B cell (primary cell): ENCODE results near the gene HMG20B. TPM values are rescaled to one million over a fixed set of nuclear protein-coding genes. Genes with fewer than 3 reads are reported as not detected.

Experiments used
- ATAC-seq: fragments of 200-7000 bp; cut with Tn5 transposase; one replicate; pipeline ENCODE4 v1.10.0; 2021; ENCODE audit warnings: low read depth, mild to moderate bottlenecking, moderate number of reproducible peaks, moderate library complexity
- CTCF ChIA-PET: fragments of 350-600 bp; sonication (Branson Sonifier 250); formaldehyde crosslinking; loops from one replicate; lab custom pipeline; 2021; ENCODE audit warnings: antibody characterized with exemption, inconsistent platforms; lab: Charles Lee
- POLR2A ChIA-PET: fragments of 350-600 bp; sonication (Branson Sonifier 250); formaldehyde crosslinking; loops from one replicate; lab custom pipeline; 2021; ENCODE audit warnings: antibody characterized with exemption; lab: Charles Lee
- DNase-seq: peaks from one replicate; pipeline ENCODE4 v3.0.0; 2013
- H2AFZ ChIP-seq: 2 replicates; pipeline ENCODE4 v1.6.1; 2012; ENCODE audit warnings: mild to moderate bottlenecking, low read depth, low read length; ENCODE audit not compliant: insufficient read depth, poor library complexity, severe bottlenecking
- H3K27ac ChIP-seq, 2 donors: 1 replicate in 1 of 2; 2 replicates in 1 of 2; pipeline ENCODE4 v1.5.1; 2012 to 2013; ENCODE audit warnings: low read length in 2 of 2, mild to moderate bottlenecking in 2 of 2, moderate library complexity in 1 of 2
- H3K27me3 ChIP-seq, 4 experiments: fragments of 200-600 bp in 1 of 4; sonication (generic) in 1 of 4; replicated peaks in 1 of 4; 1 replicate in 2 of 4; 2 replicates in 2 of 4; pipeline versions ENCODE4 v1.6.1 to v1.7.0; 2013 to 2016; ENCODE audit warnings: low read length in 3 of 4, mild to moderate bottlenecking in 2 of 4, mixed read lengths in 1 of 4, moderate library complexity in 1 of 4; ENCODE audit not compliant: insufficient read depth in 4 of 4, control insufficient read depth in 3 of 4; ENCODE audit errors: control extremely low read depth in 1 of 4
- H3K36me3 ChIP-seq, 2 experiments: replicated peaks in 1 of 2; 1 replicate in 1 of 2; 2 replicates in 1 of 2; pipeline versions ENCODE4 v1.6.1 to v1.7.1; 2013; ENCODE audit warnings: low read length in 1 of 2; ENCODE audit not compliant: insufficient read depth in 2 of 2, control insufficient read depth in 1 of 2; ENCODE audit errors: control extremely low read depth in 1 of 2, extremely low read depth in 1 of 2
- H3K4me1 ChIP-seq, 2 donors: fragments of 200-600 bp in 1 of 2; sonication (generic) in 1 of 2; 1 replicate in 1 of 2; 2 replicates in 1 of 2; pipeline versions ENCODE4 v1.5.1 to v1.6.1; 2013 to 2017; ENCODE audit warnings: low read length in 2 of 2; ENCODE audit not compliant: control insufficient read depth in 2 of 2, insufficient read depth in 2 of 2
- H3K4me2 ChIP-seq: replicated peaks from 2 replicates; pipeline ENCODE3; 2012; ENCODE audit warnings: mild to moderate bottlenecking, low read depth, low read length; ENCODE audit not compliant: poor library complexity, severe bottlenecking
- H3K4me3 ChIP-seq, 5 experiments: fragments of 200-600 bp in 1 of 5; sonication (generic) in 1 of 5; 1 replicate in 3 of 5; 2 replicates in 2 of 5; pipeline versions ENCODE4 v1.5.1 to v1.7.0; 2011 to 2016; ENCODE audit warnings: low read length in 4 of 5, mild to moderate bottlenecking in 4 of 5, low read depth in 2 of 5, control low read depth in 1 of 5, moderate library complexity in 1 of 5; ENCODE audit not compliant: insufficient read depth in 1 of 5; ENCODE audit errors: control extremely low read depth in 1 of 5, extremely low read depth in 1 of 5
- H3K79me2 ChIP-seq: fragments of 200-600 bp; sonication (generic); one replicate; pipeline ENCODE4 v1.6.0; 2016; ENCODE audit warnings: low read length; ENCODE audit not compliant: control insufficient read depth, insufficient read depth
- H3K9ac ChIP-seq: fragments of 200-600 bp; sonication (generic); 2 replicates; pipeline ENCODE4 v1.6.1; 2017; ENCODE audit warnings: mild to moderate bottlenecking, low read length, moderate library complexity
- H3K9me3 ChIP-seq, 3 donors: one replicate each; pipeline versions ENCODE4 v1.6.1 to v1.7.1; 2013; ENCODE audit warnings: low read length in 2 of 3; ENCODE audit not compliant: control insufficient read depth in 2 of 3, insufficient read depth in 1 of 3; ENCODE audit errors: control extremely low read depth in 1 of 3
- H4K20me1 ChIP-seq: 2 replicates; pipeline ENCODE4 v1.6.0; 2012; ENCODE audit warnings: mild to moderate bottlenecking, low read length; ENCODE audit not compliant: insufficient read depth, control insufficient read depth, poor library complexity, severe bottlenecking
- H3K27ac Mint-ChIP-seq: one replicate; pipeline ENCODE4 v1.8.0; 2021; ENCODE audit warnings: mixed read lengths
- H3K27me3 Mint-ChIP-seq: one replicate; pipeline ENCODE4 v1.8.0; 2021; ENCODE audit warnings: mixed read lengths
- H3K4me1 Mint-ChIP-seq: one replicate; pipeline ENCODE4 v1.8.0; 2021; ENCODE audit warnings: mixed read lengths
- H3K4me3 Mint-ChIP-seq: one replicate; pipeline ENCODE4 v1.8.0; 2021; ENCODE audit warnings: mixed read lengths
- H3K9me3 Mint-ChIP-seq: one replicate; pipeline ENCODE4 v1.8.0; 2022; ENCODE audit warnings: mixed read lengths; ENCODE audit not compliant: insufficient read depth
- EZH2 ChIP-seq: IDR thresholded peaks from 2 replicates; pipeline ENCODE4 v1.6.1; 2012; ENCODE audit warnings: borderline replicate concordance, low read depth, mild to moderate bottlenecking, moderate library complexity, low read length; ENCODE audit not compliant: insufficient read depth, poor library complexity, severe bottlenecking
- WGBS: methylation state at CpG from one replicate; pipeline ENCODE4 v1.1.5; 2013; ENCODE audit warnings: missing lambda C conversion rate; ENCODE audit not compliant: insufficient coverage; 5-methylcytosine and 5-hydroxymethylcytosine counted together
- intact Hi-C: fragments of 100-400 bp; cut with micrococcal nuclease; formaldehyde crosslinking; loops from one replicate; pipeline ENCODE4 v1.10.0; 2022
- polyA plus RNA-seq: library from polyadenylated mRNA; depleted of rRNA; stranded (reverse); fragments of >200 nt; gene quantifications from 2 replicates; pipeline ENCODE4 v1.2.3, GENCODE V29; 2012
- total RNA-seq, 2 donors: library from RNA; stranded (reverse); fragments of 120-200 nt in 1 of 2; gene quantifications; 1 replicate in 1 of 2; 2 replicates in 1 of 2; pipeline versions ENCODE4 v1.2.3 to v1.2.4, GENCODE V29; 2013 to 2022
- TF ChIP-seq, protein P1 (sequence below): fragments of 200-600 bp; IDR thresholded peaks from one replicate; pipeline ENCODE4 v1.8.0; 2022; ENCODE audit warnings: antibody characterized with exemption, mild to moderate bottlenecking

The HMG20B gene
- total and polyA plus RNA-seq, 2 donors (not counting 1 experiment from before 2014, with no cell fraction given), result 41.7 to 59.0 TPM

DNA sequence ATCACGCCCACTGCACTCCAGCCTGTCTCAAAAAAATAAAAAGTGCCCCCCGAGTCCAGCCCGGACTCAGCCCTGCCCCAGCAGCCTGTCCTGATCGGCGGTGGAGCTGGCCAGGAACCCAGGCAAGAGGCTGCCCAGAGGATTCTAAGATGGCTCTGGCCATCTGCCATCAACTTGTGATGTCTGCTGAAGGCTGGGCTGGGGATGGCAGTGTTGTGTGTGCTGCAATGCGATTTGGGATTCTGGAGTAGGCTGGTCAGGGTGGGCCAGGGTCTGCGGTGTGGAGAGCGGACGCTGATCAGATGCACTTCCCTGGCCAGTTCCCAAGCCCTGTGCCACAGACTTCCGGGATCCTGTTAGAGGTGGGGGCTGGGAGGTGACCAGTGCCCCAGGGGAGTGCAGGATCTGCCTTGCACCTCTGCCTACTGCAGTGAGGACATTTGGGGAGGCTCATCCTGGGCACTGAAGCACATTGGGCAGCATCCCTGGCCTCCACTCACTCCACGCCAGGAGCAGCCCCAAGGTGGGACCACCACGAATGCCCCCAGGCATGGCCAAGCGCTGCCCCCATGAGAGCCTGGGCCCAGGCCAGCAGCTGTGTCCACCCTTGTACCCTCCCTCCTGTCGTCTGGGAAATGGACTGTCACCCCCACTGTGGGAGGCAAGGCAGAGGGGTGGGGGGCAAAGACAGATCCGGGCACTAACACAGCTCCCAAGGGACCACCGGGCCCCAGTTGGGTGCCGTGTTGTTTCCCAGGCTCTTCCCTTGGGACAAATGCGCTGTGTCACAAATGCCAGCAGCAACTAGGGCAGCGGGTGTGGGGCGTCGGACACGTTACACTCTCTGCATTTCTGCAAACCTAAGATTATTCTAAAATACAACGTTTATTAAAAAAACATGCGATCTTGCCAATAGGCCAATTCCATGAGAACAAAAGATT lies 37.3 kb downstream of the HMG20B start:
- no peak for TF ChIP-seq EZH2
- TF ChIP-seq, protein P1, sequence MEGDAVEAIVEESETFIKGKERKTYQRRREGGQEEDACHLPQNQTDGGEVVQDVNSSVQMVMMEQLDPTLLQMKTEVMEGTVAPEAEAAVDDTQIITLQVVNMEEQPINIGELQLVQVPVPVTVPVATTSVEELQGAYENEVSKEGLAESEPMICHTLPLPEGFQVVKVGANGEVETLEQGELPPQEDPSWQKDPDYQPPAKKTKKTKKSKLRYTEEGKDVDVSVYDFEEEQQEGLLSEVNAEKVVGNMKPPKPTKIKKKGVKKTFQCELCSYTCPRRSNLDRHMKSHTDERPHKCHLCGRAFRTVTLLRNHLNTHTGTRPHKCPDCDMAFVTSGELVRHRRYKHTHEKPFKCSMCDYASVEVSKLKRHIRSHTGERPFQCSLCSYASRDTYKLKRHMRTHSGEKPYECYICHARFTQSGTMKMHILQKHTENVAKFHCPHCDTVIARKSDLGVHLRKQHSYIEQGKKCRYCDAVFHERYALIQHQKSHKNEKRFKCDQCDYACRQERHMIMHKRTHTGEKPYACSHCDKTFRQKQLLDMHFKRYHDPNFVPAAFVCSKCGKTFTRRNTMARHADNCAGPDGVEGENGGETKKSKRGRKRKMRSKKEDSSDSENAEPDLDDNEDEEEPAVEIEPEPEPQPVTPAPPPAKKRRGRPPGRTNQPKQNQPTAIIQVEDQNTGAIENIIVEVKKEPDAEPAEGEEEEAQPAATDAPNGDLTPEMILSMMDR, result no peak
- ChIA-PET POLR2A (interaction anchor here (0.6 kb wide), 1 partner anchor 1397 kb away, joined by 5 read pairs; no protein-coding TSS in a partner anchor), CTCF (interaction anchor here (1.3 kb wide), 1 partner anchor 65 kb away, joined by 3 read pairs; no protein-coding TSS in a partner anchor)
- Mint-ChIP-seq H3K4me1 (peaks cover 21% of the 10 kb centered on the region), H3K27ac (no peak overlapping the region), H3K27me3 (no peaks in the 10 kb centered on the region), H3K4me3 (no peak overlapping the region), H3K9me3 (no peaks in the 10 kb centered on the region)
- no peak for DNase-seq
- H3K36me3 ChIP-seq, result peaks cover 0 to 20% of the 10 kb centered on the region in 2 experiments
- no peak for ATAC-seq
- H3K27ac ChIP-seq, result no peak overlapping the region
- peaks cover 0 to 20% (median 0%) of the 10 kb centered on the region in 3 donors for H3K9me3 ChIP-seq
- intact Hi-C loops, result loop anchor here (5.0 kb wide), 1 partner anchor 53 kb away; the partner anchor contains the start of gene MFSD12
- H3K4me3 ChIP-seq, result no peak overlapping the region
- H3K9ac ChIP-seq, result no peak overlapping the region
- no peak overlapping the region for H2AFZ ChIP-seq
- peaks cover 7% of the 10 kb centered on the region for H3K79me2 ChIP-seq
- no peaks in the 10 kb centered on the region for H4K20me1 ChIP-seq
- H3K27me3 ChIP-seq, result peaks cover 0 to 4% (median 0%) of the 10 kb centered on the region in 4 experiments
- no peak overlapping the region for H3K4me2 ChIP-seq
- WGBS, result 67% methylated on average over 24 of the region's 24 CpGs
- peaks cover 28 to 38% of the 10 kb centered on the region in 2 donors for H3K4me1 ChIP-seq
